ENCODE data around the gene ECT2.
"Not testable (repeated sequence)": the region's sequence is repeated elsewhere in the genome, so short reads cannot be mapped to it uniquely, and the experiment has no call there.

The ECT2 gene

DNA sequence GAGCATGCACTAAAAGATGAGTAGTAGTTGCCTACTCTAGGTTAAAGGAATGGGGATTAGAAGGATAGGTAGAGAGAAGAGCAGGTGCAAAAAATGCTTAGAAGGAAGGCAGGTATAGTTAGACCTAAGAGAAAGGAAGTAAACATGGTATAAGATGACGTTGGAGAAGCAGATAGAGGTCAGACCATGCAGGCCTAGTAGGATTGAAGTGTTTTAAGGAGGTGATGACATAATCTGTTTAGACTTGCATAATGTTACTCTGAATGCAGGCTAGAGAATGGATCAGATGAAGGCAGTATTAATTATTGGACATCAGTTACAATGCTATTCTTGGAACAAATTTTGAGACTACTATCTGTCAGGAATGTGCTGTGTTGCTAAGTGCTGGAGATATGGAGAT is 11.1 kb upstream of the ECT2 start:
- DNase-seq, result no peak

DNA sequence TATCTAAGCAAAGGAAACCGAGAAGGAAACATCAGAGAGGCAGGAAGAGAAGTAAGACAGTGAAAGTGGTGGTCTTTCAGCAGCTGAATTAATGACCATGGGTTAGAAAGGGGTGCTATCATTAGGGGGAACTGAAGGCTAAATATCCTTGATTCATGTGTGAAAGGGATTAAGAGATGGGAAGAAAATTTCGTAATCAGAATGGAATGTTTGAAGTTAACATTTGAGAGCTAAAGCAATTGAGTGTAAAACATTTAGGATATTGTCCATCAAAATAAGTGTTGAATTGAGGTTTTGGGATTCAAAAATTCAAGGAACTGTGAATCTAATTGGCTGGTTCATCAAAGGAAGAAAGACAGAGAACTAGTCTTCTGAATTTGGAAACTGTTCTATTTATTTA is 4.1 kb upstream of the ECT2 start:
- no peak for DNase-seq

GRCh38 chr3:172749230-172749965 is 1.1 kb upstream of the ECT2 start:
- DNase-seq, result no peak

DNA sequence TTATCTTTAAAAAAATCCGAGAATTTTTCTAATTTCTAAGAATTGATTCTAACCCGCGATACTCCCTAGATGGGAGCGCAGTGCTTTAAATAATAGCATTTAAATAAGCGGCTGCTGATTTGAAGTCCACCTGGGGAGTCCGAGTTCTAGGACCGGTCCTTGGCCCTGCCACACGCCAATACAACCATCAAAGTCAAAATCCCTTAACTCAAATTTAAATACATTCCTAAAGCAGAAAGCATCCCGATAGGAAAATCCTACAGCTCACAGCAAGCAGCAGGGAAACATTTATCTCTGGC is 508 bp upstream of the ECT2 start:
- no peak for DNase-seq

- DNase-seq, result peak in 1 of 5 experiments; percentile 21
Measured at GRCh38 chr3:172751175-172751704, 714 bp downstream of the ECT2 start.

DNA sequence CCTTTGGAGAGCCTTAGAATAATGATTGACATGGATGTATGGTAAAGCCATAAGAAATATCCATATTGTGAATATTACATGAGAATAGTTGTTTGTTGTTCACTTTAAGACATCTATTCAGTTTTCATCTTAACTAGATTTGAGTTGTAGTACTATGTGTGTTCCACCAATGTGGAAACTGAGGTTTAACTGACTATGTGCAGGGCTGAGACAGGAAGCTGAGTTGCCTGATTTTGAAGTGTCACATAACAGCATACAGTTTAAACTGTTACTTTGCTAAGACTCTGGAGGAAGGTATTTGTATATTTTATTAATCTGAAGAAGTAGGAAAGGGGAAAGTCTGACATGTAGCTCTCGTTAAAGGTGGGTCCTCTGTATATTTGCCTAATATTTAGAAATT is 2.1 kb downstream of the ECT2 start:
- peak in 1 of 5 experiments; percentile 76 for DNase-seq

DNA sequence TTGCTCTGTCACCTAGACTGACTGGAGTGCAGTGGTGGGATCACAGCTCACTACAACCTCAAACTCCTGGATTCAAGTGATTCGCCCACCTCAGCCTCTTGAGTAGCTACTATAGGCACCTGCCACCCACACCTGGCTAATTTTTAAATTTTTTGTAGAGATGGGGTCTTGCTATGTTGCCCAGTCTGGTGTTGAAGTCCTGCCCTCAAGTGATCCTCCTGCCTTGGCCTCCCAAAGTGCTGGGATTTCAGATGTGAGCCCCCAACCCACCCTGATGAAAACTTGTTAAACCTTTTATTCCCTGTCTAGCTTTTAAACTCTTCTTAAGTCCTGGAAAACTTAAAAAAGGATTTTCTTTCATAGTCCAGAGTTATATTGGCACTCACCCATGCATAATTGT is 2.6 kb downstream of the ECT2 start:
- DNase-seq, result no peak

- not testable (repeated sequence) for DNase-seq
Measured at GRCh38 chr3:172760416-172760815, 9.9 kb downstream of the ECT2 start.

GRCh38 chr3:172766241-172766640 is 15.7 kb downstream of the ECT2 start:
- no peak for DNase-seq

DNA sequence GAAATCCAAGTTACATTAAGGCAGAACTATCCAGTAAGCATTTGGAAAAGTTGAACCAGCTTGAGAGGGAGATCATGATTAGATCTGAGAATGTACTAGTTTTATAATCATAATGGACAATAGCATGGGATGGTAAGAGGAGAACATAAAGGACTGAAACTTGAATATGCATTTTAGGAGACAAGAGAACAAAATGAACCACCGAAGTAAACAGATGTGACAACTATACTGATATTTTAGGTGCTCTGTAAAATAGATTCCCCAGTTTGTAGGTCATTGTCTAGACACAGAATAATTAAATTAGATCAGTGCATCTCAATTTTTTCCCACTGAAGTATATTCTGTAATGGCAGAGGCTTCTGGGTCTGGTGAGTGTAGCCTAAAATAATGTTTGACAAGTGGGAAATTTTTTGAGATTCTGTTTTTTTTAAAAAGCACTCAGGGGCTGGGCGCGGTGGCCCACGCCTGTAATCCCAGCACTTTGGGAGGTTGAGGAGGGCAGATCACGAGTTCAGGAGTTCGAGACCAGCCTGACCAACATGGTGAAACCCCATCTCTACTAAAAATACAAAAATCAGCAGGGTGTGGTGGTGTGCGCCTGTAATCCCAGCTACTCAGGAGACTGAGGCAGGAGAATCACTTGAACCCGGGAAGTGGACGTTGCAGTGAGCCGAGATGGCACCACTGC is 16.3 kb downstream of the ECT2 start:
- DNase-seq, result no peak

DNA sequence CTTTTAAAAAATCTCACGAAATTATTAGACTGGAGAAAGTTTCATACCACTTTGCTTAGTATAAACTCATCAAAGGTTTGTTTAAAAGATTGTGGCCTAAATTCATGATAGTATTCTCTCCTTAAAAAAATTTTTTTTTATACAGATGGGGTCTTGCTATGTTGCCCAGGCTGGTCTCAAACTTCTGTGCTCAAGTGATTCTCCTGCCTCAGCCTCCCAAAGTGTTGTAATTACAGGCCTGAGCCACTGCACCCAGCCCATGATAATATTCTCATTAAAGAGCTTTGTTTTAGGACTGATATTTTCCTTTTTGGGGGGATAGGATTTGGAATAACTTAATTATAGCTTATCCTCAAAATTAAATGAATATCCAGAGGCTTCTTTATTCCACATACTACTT is 19.9 kb downstream of the ECT2 start:
- no peak for DNase-seq

GRCh38 chr3:172771672-172772071 is 21.1 kb downstream of the ECT2 start:
- peak in 1 of 5 experiments; percentile 29 for DNase-seq

DNA sequence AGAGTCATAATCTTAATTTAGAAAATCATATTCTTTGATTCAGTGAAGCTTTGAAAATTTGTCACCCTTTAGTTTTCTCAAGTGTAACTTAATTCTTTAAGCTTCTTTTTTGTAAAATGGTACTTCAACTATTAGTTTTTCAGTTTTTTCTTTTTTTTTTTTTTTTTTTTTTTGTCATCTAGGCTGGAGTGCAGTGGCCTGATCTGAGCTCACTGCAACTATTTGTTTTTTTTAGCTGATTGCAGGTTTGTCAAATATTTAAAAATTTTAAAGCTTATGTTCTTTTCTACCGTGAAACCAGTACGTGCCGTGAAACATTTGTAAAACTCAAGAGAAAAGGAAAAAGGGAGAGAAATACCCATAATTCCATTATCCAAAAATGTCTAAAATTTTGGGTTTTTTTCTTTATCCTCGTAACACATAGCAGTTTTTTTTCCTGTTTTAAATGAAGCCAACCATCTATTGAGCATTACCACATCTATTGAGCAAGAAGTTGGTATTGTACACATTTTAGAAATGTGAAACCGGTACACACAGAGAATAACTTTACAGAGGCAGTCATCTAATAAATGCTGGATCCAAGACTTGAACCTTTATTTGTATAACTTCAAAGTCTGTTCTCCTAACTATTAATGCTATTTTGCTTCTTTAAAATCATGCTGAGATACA is 25.7 kb downstream of the ECT2 start:
- DNase-seq, result no peak

DNA sequence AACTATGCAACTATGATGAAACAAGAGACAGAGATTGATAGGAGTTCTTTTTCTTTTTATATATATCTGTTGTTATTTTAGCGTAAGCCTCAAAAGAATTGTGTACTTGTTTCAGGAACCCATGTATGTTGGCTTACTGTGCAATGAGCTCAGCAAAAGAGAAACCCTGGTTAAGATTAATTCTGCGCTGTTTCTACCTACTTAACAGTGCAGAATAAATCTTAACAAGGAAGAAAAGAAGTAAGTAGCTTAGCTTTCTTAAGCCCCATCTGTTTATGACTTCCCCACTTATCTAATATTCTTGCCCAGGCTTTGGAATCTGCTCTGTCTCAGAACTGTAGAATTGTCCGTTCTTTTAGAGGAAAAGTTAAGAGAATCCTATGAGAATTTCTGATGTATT is 27.4 kb downstream of the ECT2 start:
- DNase-seq, result no peak

DNA sequence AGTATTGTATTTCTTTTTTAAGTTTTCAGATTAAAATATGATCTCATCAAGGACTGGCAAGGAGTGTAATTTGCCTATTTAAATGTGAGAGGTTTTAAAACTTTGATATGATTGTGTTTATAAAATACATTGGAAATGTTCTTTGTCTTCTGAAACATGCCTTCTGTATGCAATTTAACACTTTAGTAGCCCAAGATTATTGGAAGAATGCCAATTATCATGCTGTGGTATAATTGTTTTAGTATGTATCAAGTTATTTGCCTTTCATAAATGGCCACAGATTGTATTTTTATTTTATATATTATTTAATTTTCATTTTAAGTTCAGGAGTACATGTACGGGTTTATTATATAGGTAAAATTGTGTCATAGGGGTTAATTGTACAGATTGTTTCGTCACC is 31.7 kb downstream of the ECT2 start:
- no peak for DNase-seq

DNA sequence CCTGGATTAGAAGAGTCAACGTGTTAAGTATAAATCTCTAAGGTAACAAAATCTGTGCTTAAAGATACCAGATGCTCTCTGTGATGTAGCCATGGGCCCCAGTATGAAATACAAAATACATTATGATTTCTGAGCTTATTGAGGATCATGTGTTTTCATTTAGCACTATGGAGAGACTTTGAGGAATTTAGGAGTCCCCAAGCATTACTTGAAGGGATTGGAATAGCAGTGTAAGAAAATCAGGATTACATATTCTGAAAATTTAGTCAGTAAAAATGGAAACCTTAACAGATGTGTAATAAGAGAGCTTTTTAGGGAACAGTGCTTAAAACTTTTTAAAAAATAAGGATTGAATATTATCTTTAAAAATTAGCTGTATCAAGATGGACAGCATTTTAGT is 35.5 kb downstream of the ECT2 start:
- DNase-seq, result no peak

GRCh38 chr3:172787019-172787418 is 36.5 kb downstream of the ECT2 start:
- no peak for DNase-seq

GRCh38 chr3:172787746-172788145 is 37.2 kb downstream of the ECT2 start:
- DNase-seq, result no peak

GRCh38 chr3:172799246-172799645 is 48.7 kb downstream of the ECT2 start:
- no peak for DNase-seq

GRCh38 chr3:172800156-172800555 is 49.6 kb downstream of the ECT2 start:
- DNase-seq, result no peak

GRCh38 chr3:172803489-172803888 is 53.0 kb downstream of the ECT2 start:
- DNase-seq, result peak in 1 of 5 experiments; percentile 21

GRCh38 chr3:172804323-172804722 is 53.8 kb downstream of the ECT2 start:
- no peak for DNase-seq

- DNase-seq, result peak in 2 of 5 experiments; percentile 0 to 29
Measured at GRCh38 chr3:172808969-172809546, 58.5 kb downstream of the ECT2 start.

DNA sequence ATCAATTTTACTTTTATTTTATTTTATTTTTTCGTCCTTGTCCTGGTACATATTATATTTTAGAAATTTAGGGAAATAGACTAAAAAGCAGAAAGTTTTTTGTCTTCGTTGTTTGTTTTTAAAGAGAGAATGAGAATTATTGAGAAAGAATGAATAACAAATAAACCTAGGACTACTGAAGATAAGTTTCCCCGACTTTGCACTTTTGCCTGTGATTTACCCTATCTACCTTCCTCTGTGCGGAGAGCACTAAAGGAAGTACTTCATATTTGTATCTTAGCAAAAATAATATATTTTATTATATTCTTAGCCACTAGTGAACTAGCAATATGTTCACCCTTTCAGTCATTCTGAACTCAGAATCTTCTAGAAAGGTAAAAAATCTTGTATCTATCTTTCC is 60.6 kb downstream of the ECT2 start:
- no peak for DNase-seq
